ENCODE data around the gene TKTL2.
"Not testable (repeated sequence)": the region's sequence is repeated elsewhere in the genome, so short reads cannot be mapped to it uniquely, and the experiment has no call there.

TKTL2 gene

DNA sequence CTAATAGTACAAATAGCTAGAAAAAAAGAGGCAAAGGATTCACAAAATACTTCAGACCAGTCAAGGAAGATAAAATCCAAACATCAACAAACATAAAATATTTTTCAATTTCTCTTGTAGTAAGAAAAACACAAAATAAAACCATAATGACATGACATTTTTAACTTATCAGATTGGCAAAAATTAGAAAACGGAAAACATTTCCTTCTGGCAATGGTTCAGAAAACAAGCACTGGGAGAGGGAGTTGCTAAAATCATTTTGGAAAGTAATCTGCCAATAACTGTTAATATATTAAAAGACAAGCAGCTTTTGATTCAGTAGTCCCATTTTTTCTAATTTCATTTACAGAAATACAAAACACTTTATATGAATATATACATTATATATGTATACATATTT lies 26.1 kb downstream of the TKTL2 start:
- no peak for DNase-seq (ENCODE audit: low read depth)

DNA sequence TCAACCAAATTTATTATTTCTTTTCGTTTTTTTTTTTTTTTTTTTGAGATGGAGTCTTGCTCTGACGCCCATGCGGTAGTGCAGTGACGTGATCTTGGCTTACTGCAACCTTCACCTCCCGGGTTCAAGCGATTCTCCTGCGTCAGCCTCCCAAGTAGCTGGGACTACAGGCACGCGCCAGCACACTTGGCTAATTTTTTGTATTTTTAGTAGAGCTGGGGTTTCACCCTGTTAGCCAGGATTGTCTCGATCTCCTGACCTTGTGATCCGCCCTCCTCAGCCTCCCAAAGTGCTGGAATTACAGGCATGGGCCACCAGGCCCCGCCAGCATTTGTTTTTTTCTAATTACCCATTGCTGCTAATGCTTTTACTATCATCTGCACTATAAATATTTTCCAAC lies 26.5 kb downstream of the TKTL2 start:
- not testable (repeated sequence) for DNase-seq (ENCODE audit: low read depth)

DNA sequence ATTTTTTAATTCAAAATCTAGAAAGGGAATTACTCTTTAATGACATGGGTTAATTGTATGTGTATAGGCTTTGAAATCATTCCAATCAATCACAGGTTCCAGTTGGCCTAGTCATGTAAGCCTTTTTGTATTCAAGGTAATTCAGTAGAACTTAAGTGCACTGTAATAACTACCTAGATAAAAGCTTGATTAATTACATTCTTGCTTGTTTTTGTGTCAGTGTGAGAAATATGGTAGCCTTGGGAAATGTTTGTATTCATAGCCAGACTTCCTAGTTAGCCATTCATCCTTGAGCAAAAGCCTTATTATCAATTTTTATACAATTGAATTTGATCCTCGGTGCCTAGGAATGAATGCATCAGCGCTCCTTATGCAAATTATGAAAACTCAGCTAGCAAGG lies 33.5 kb downstream of the TKTL2 start:
- DNase-seq (ENCODE audit: low read depth), result no peak
